ENCODE measurements around the gene MEGF10.

The MEGF10 gene

GRCh38 chr5:127400539-127400938, 109.9 kb downstream of the MEGF10 start:
- peaks cover 8% of the 10 kb centered on the region for H3K4me1 ChIP-seq (ENCODE audit: insufficient read depth, low read length)
- H3K36me3 ChIP-seq (ENCODE audit: insufficient read depth, low read length) = peaks cover 4% of the 10 kb centered on the region
- no peak overlapping the region for H2AFZ ChIP-seq (ENCODE audit: low read depth, low read length)
- peaks cover 2% of the 10 kb centered on the region for H3K9me3 ChIP-seq (ENCODE audit: low read length)
- no peaks in the 10 kb centered on the region for H3K27me3 ChIP-seq (ENCODE audit: insufficient read depth, low read length)
- no peak overlapping the region for H3K4me3 ChIP-seq (ENCODE audit: low read length)

GRCh38 chr5:127400946-127401670, 110.5 kb downstream of the MEGF10 start:
- H2AFZ ChIP-seq (ENCODE audit: low read depth, low read length) = no peak overlapping the region
- peaks cover 4% of the 10 kb centered on the region for H3K36me3 ChIP-seq (ENCODE audit: insufficient read depth, low read length)
- peaks cover 2% of the 10 kb centered on the region for H3K9me3 ChIP-seq (ENCODE audit: low read length)
- H3K4me1 ChIP-seq (ENCODE audit: insufficient read depth, low read length) = peaks cover 8% of the 10 kb centered on the region
- H3K4me3 ChIP-seq (ENCODE audit: low read length) = no peak overlapping the region
- no peaks in the 10 kb centered on the region for H3K27me3 ChIP-seq (ENCODE audit: insufficient read depth, low read length)

- H3K4me1 ChIP-seq (ENCODE audit: insufficient read depth, low read length) = peaks cover 8% of the 10 kb centered on the region
- H2AFZ ChIP-seq (ENCODE audit: low read depth, low read length) = no peak overlapping the region
- no peak overlapping the region for H3K4me3 ChIP-seq (ENCODE audit: low read length)
- H3K9me3 ChIP-seq (ENCODE audit: low read length) = peaks cover 2% of the 10 kb centered on the region
- H3K36me3 ChIP-seq (ENCODE audit: insufficient read depth, low read length) = peaks cover 4% of the 10 kb centered on the region
- no peaks in the 10 kb centered on the region for H3K27me3 ChIP-seq (ENCODE audit: insufficient read depth, low read length)
Measured at GRCh38 chr5:127402361-127402760, 111.8 kb downstream of the MEGF10 start.

- no peak overlapping the region for H3K4me3 ChIP-seq (ENCODE audit: low read length)
- H3K36me3 ChIP-seq (ENCODE audit: insufficient read depth, low read length) = no peaks in the 10 kb centered on the region
- H2AFZ ChIP-seq (ENCODE audit: low read depth, low read length) = no peak overlapping the region
- H3K4me1 ChIP-seq (ENCODE audit: insufficient read depth, low read length) = peaks cover 5% of the 10 kb centered on the region
- peaks cover 2% of the 10 kb centered on the region for H3K9me3 ChIP-seq (ENCODE audit: low read length)
- no peaks in the 10 kb centered on the region for H3K27me3 ChIP-seq (ENCODE audit: insufficient read depth, low read length)
Measured at GRCh38 chr5:127404190-127404589, 113.6 kb downstream of the MEGF10 start.

GRCh38 chr5:127406326-127407121, 115.9 kb downstream of the MEGF10 start:
- Histone ChIP-seq H3K4me3 (ENCODE audit: low read length) (no peak overlapping the region), H2AFZ (ENCODE audit: low read depth, low read length) (no peak overlapping the region)

GRCh38 chr5:127409246-127409917, 118.8 kb downstream of the MEGF10 start:
- peaks cover 3% of the 10 kb centered on the region for H3K4me1 ChIP-seq (ENCODE audit: insufficient read depth, low read length)
- H3K27me3 ChIP-seq (ENCODE audit: insufficient read depth, low read length) = no peaks in the 10 kb centered on the region
- H3K9me3 ChIP-seq (ENCODE audit: low read length) = no peaks in the 10 kb centered on the region
- no peak overlapping the region for H3K4me3 ChIP-seq (ENCODE audit: low read length)
- H3K36me3 ChIP-seq (ENCODE audit: insufficient read depth, low read length) = peaks cover 9% of the 10 kb centered on the region
- no peak overlapping the region for H2AFZ ChIP-seq (ENCODE audit: low read depth, low read length)

More at GRCh38 chr5:127406326-127407121, 115.9 kb downstream of the MEGF10 start:
- Histone ChIP-seq H3K36me3 (ENCODE audit: insufficient read depth, low read length) (peaks cover 9% of the 10 kb centered on the region), H3K9me3 (ENCODE audit: low read length) (no peaks in the 10 kb centered on the region), H3K4me1 (ENCODE audit: insufficient read depth, low read length) (peaks cover 5% of the 10 kb centered on the region), H3K27me3 (ENCODE audit: insufficient read depth, low read length) (no peaks in the 10 kb centered on the region)

GRCh38 chr5:127409921-127410675, 119.5 kb downstream of the MEGF10 start:
- Histone ChIP-seq H3K4me3 (ENCODE audit: low read length) (no peak overlapping the region), H3K4me1 (ENCODE audit: insufficient read depth, low read length) (peaks cover 3% of the 10 kb centered on the region), H2AFZ (ENCODE audit: low read depth, low read length) (no peak overlapping the region), H3K9me3 (ENCODE audit: low read length) (no peaks in the 10 kb centered on the region), H3K36me3 (ENCODE audit: insufficient read depth, low read length) (peaks cover 9% of the 10 kb centered on the region), H3K27me3 (ENCODE audit: insufficient read depth, low read length) (no peaks in the 10 kb centered on the region)

GRCh38 chr5:127410959-127411358, 120.4 kb downstream of the MEGF10 start:
- peaks cover 3% of the 10 kb centered on the region for H3K4me1 ChIP-seq (ENCODE audit: insufficient read depth, low read length)
- no peak overlapping the region for H2AFZ ChIP-seq (ENCODE audit: low read depth, low read length)
- peaks cover 9% of the 10 kb centered on the region for H3K36me3 ChIP-seq (ENCODE audit: insufficient read depth, low read length)
- H3K27me3 ChIP-seq (ENCODE audit: insufficient read depth, low read length) = no peaks in the 10 kb centered on the region
- H3K9me3 ChIP-seq (ENCODE audit: low read length) = no peaks in the 10 kb centered on the region
- H3K4me3 ChIP-seq (ENCODE audit: low read length) = no peak overlapping the region

GRCh38 chr5:127411381-127411780, 120.8 kb downstream of the MEGF10 start:
- Histone ChIP-seq H3K4me3 (ENCODE audit: low read length) (no peak overlapping the region), H2AFZ (ENCODE audit: low read depth, low read length) (no peak overlapping the region), H3K27me3 (ENCODE audit: insufficient read depth, low read length) (no peaks in the 10 kb centered on the region), H3K36me3 (ENCODE audit: insufficient read depth, low read length) (peaks cover 9% of the 10 kb centered on the region), H3K9me3 (ENCODE audit: low read length) (no peaks in the 10 kb centered on the region), H3K4me1 (ENCODE audit: insufficient read depth, low read length) (peaks cover 3% of the 10 kb centered on the region)

GRCh38 chr5:127412698-127413097, 122.1 kb downstream of the MEGF10 start:
- Histone ChIP-seq H2AFZ (ENCODE audit: low read depth, low read length) (no peak overlapping the region), H3K4me1 (ENCODE audit: insufficient read depth, low read length) (peaks cover 7% of the 10 kb centered on the region), H3K9me3 (ENCODE audit: low read length) (no peaks in the 10 kb centered on the region), H3K36me3 (ENCODE audit: insufficient read depth, low read length) (peaks cover 9% of the 10 kb centered on the region), H3K4me3 (ENCODE audit: low read length) (no peak overlapping the region), H3K27me3 (ENCODE audit: insufficient read depth, low read length) (no peaks in the 10 kb centered on the region)

- Histone ChIP-seq H3K4me1 (ENCODE audit: insufficient read depth, low read length) (peaks cover 23% of the 10 kb centered on the region), H3K27me3 (ENCODE audit: insufficient read depth, low read length) (no peaks in the 10 kb centered on the region), H3K36me3 (ENCODE audit: insufficient read depth, low read length) (peaks cover 8% of the 10 kb centered on the region), H2AFZ (ENCODE audit: low read depth, low read length) (no peak overlapping the region), H3K4me3 (ENCODE audit: low read length) (no peak overlapping the region), H3K9me3 (ENCODE audit: low read length) (no peaks in the 10 kb centered on the region)
Measured at GRCh38 chr5:127415034-127415433, 124.4 kb downstream of the MEGF10 start.

GRCh38 chr5:127416906-127417305, 126.3 kb downstream of the MEGF10 start:
- Histone ChIP-seq H3K27me3 (ENCODE audit: insufficient read depth, low read length) (no peaks in the 10 kb centered on the region), H3K4me1 (ENCODE audit: insufficient read depth, low read length) (peaks cover 37% of the 10 kb centered on the region), H3K4me3 (ENCODE audit: low read length) (no peak overlapping the region), H3K36me3 (ENCODE audit: insufficient read depth, low read length) (no peaks in the 10 kb centered on the region), H2AFZ (ENCODE audit: low read depth, low read length) (no peak overlapping the region), H3K9me3 (ENCODE audit: low read length) (no peaks in the 10 kb centered on the region)
